ENCODE measurements around the gene CSTF3.

The CSTF3 gene

GRCh38 chr11:33039274-33040032 is 121.8 kb downstream of the CSTF3 start, which contains the start of gene TCP11L1:
TSS of gene TCP11L1 (plus strand) at chr11:33039572. CDS start at chr11:33043774, 4,202 bp downstream.
- FAIRE-seq (peak; percentile 94), DNase-seq (ENCODE audit: insufficient read length, low spot score) (peak; percentile 72)
- TF ChIP-seq TAF1 (IDR thresholded peaks at IDR 0.05; ENCODE audit: low read depth, low read length) (no peak), PAX5 (IDR thresholded peaks at IDR 0.05; ENCODE audit: insufficient read depth, low read length, severe bottlenecking) (no peak), POLR2A (IDR thresholded peaks at IDR 0.05; ENCODE audit: low read depth, low read length) (peak; percentile 45; the same call in 1 of the 2 replicates), SPI1 (IDR thresholded peaks at IDR 0.05; ENCODE audit: low read depth, low read length) (no peak), POU2F2 (IDR thresholded peaks at IDR 0.05; ENCODE audit: low read depth, low read length) (no peak), POLR2AphosphoS5 (IDR thresholded peaks at IDR 0.05; ENCODE audit: low read depth, low read length) (0 out of 2 replicates have a peak, but pooled peaks have one; percentile 16)

DNA sequence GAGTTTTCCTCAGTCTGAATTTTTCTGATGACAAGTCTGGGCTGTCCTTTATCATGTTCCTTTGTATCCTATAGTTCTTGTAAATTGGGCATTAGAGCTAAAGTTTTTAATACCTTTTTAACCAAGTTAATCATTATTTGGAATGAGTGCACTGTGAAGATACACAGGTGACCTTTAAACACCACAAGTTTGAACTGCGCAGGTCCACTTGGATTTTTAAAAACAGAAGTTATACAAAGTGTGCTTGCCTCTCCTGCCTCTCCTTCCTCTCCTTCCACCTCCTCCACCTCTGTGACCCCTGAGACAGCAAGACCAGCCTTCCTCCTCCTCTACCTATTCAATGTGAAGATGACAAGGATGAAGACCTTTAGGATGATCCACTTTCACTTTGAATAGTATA is 126.3 kb downstream of the CSTF3 start:
- DNase-seq (ENCODE audit: insufficient read length, low spot score) (no peak), FAIRE-seq (no peak)
- TF ChIP-seq SPI1 (IDR thresholded peaks at IDR 0.05; ENCODE audit: low read depth, low read length) (no peak), TAF1 (IDR thresholded peaks at IDR 0.05; ENCODE audit: low read depth, low read length) (no peak), PAX5 (IDR thresholded peaks at IDR 0.05; ENCODE audit: insufficient read depth, low read length, severe bottlenecking) (no peak), POLR2A (IDR thresholded peaks at IDR 0.05; ENCODE audit: low read depth, low read length) (no peak), POU2F2 (IDR thresholded peaks at IDR 0.05; ENCODE audit: low read depth, low read length) (no peak), POLR2AphosphoS5 (IDR thresholded peaks at IDR 0.05; ENCODE audit: low read depth, low read length) (no peak)
